K562 (cell line): ENCODE data around the gene KCNC3. TPM values are rescaled to one million over a fixed set of nuclear protein-coding genes. Genes with fewer than 3 reads are reported as not detected.

Source experiments
- polyA plus RNA-seq, 8 experiments: library from polyadenylated mRNA; depleted of rRNA in 4 of 8; stranded (reverse) in 5 of 8; unstranded in 3 of 8; fragments of >200 nt; fragmentation: Nextera tagmentation in 2 of 8; fragmentation: Illumina TruSeq in 1 of 8; extraction: Ambion mirVana in 2 of 8; extraction: Trizol in 1 of 8; gene quantifications; 2 replicates each; pipeline versions ENCODE4 v1.2.1 to v1.2.3, GENCODE V29; 2011 to 2014; ENCODE audit warnings: inconsistent platforms in 1 of 8, missing spikeins in 1 of 8
- total RNA-seq, 7 experiments: library from RNA; depleted of rRNA in 6 of 7; stranded (reverse); fragments of >200 nt in 6 of 7; fragmentation: Illumina TruSeq in 2 of 7; extraction: Trizol in 2 of 7; gene quantifications; 2 replicates each; pipeline versions ENCODE4 v1.2.1 to v1.2.3, GENCODE V29; 2011 to 2021; ENCODE audit warnings: low replicate concordance in 1 of 7

KCNC3 gene
- total and polyA plus RNA-seq, 9 of the 15 experiments (the other 6 are each of a cell fraction or from before 2014, with no cell fraction given), result 0.03 to 26.2 (median 2.0) TPM

Other genes with a start within 250 kb of the KCNC3 start
Only the 7 nearest of the 12 such genes appear.
- 0.32 and 0.41 TPM in 2 replicates for gene MYH14, start 125.8 kb downstream of the KCNC3 start, total RNA-seq (2014; rRNA removed)
- 0.04 and 0.06 TPM in 2 replicates for gene MYH14, start 125.8 kb downstream of the KCNC3 start, total RNA-seq (2014; rRNA removed; fragmentation: Illumina TruSeq; extraction: Trizol)
- 0.07 and 0.19 TPM in 2 replicates for gene MYH14, start 125.8 kb downstream of the KCNC3 start, total RNA-seq (2015; rRNA removed; fragmentation: Illumina TruSeq; extraction: Trizol)
- gene MYH14, start 125.8 kb downstream of the KCNC3 start, total RNA-seq (2021), result 0.74 and 0.86 TPM in 2 replicates
- 0.14 and 0.15 TPM in 2 replicates for gene MYH14, start 125.8 kb downstream of the KCNC3 start, polyA plus RNA-seq (2011; rRNA removed)
- 0.19 and 0.53 TPM in 2 replicates for gene MYH14, start 125.8 kb downstream of the KCNC3 start, polyA plus RNA-seq (2014; fragmentation: Illumina TruSeq; extraction: Trizol)
- not detected for gene MYH14, start 125.8 kb downstream of the KCNC3 start, polyA plus RNA-seq (2014; fragmentation: Nextera tagmentation; extraction: Ambion mirVana)
- 0.23 and 0.40 TPM in 2 replicates for gene MYH14, start 125.8 kb downstream of the KCNC3 start, polyA plus RNA-seq (2014; rRNA removed)
- gene NAPSA, start 36.3 kb upstream of the KCNC3 start, total RNA-seq (2014; rRNA removed), result 0.41 and 0.78 TPM in 2 replicates
- 0.45 and 0.65 TPM in 2 replicates for gene NAPSA, start 36.3 kb upstream of the KCNC3 start, total RNA-seq (2014; rRNA removed; fragmentation: Illumina TruSeq; extraction: Trizol)
- 0.45 and 0.76 TPM in 2 replicates for gene NAPSA, start 36.3 kb upstream of the KCNC3 start, total RNA-seq (2015; rRNA removed; fragmentation: Illumina TruSeq; extraction: Trizol)
- gene NAPSA, start 36.3 kb upstream of the KCNC3 start, total RNA-seq (2021), result 1.9 and 2.3 TPM in 2 replicates
- gene NAPSA, start 36.3 kb upstream of the KCNC3 start, polyA plus RNA-seq (2011; rRNA removed), result 1.2 and 1.9 TPM in 2 replicates
- 0.89 and 1.1 TPM in 2 replicates for gene NAPSA, start 36.3 kb upstream of the KCNC3 start, polyA plus RNA-seq (2014; fragmentation: Illumina TruSeq; extraction: Trizol)
- gene NAPSA, start 36.3 kb upstream of the KCNC3 start, polyA plus RNA-seq (2014; fragmentation: Nextera tagmentation; extraction: Ambion mirVana), result under 1 TPM; 0.25 to 0.49 TPM
- gene NAPSA, start 36.3 kb upstream of the KCNC3 start, polyA plus RNA-seq (2014; rRNA removed), result 0.69 and 1.6 TPM in 2 replicates
- 51.4 and 68.1 TPM in 2 replicates for gene NR1H2, start 47.1 kb upstream of the KCNC3 start, total RNA-seq (2014; rRNA removed)
- 10.6 and 12.3 TPM in 2 replicates for gene NR1H2, start 47.1 kb upstream of the KCNC3 start, total RNA-seq (2014; rRNA removed; fragmentation: Illumina TruSeq; extraction: Trizol)
- gene NR1H2, start 47.1 kb upstream of the KCNC3 start, total RNA-seq (2015; rRNA removed; fragmentation: Illumina TruSeq; extraction: Trizol), result 32.9 and 35.0 TPM in 2 replicates
- 56.7 and 58.2 TPM in 2 replicates for gene NR1H2, start 47.1 kb upstream of the KCNC3 start, total RNA-seq (2021)
- gene NR1H2, start 47.1 kb upstream of the KCNC3 start, polyA plus RNA-seq (2011; rRNA removed), result 24.0 and 37.5 TPM in 2 replicates
- gene NR1H2, start 47.1 kb upstream of the KCNC3 start, polyA plus RNA-seq (2014; fragmentation: Illumina TruSeq; extraction: Trizol), result 23.8 and 51.0 TPM in 2 replicates
- gene NR1H2, start 47.1 kb upstream of the KCNC3 start, polyA plus RNA-seq (2014; fragmentation: Nextera tagmentation; extraction: Ambion mirVana), result 1 to 10 TPM in 1 of 2 experiments, under 1 TPM in 1; 0.11 to 1.5 TPM
- 61.9 and 73.8 TPM in 2 replicates for gene NR1H2, start 47.1 kb upstream of the KCNC3 start, polyA plus RNA-seq (2014; rRNA removed)
- 258 and 338 TPM in 2 replicates for gene POLD1, start 55.0 kb upstream of the KCNC3 start, total RNA-seq (2014; rRNA removed)
- 15.3 and 28.3 TPM in 2 replicates for gene POLD1, start 55.0 kb upstream of the KCNC3 start, total RNA-seq (2014; rRNA removed; fragmentation: Illumina TruSeq; extraction: Trizol)
- gene POLD1, start 55.0 kb upstream of the KCNC3 start, total RNA-seq (2015; rRNA removed; fragmentation: Illumina TruSeq; extraction: Trizol), result 89.4 and 95.2 TPM in 2 replicates
- gene POLD1, start 55.0 kb upstream of the KCNC3 start, total RNA-seq (2021), result 296 and 312 TPM in 2 replicates
- 45.2 and 88.6 TPM in 2 replicates for gene POLD1, start 55.0 kb upstream of the KCNC3 start, polyA plus RNA-seq (2011; rRNA removed)
- 47.8 and 97.9 TPM in 2 replicates for gene POLD1, start 55.0 kb upstream of the KCNC3 start, polyA plus RNA-seq (2014; fragmentation: Illumina TruSeq; extraction: Trizol)
- gene POLD1, start 55.0 kb upstream of the KCNC3 start, polyA plus RNA-seq (2014; fragmentation: Nextera tagmentation; extraction: Ambion mirVana), result 1 to 10 TPM; 1.3 to 6.4 TPM
- 161 and 163 TPM in 2 replicates for gene POLD1, start 55.0 kb upstream of the KCNC3 start, polyA plus RNA-seq (2014; rRNA removed)
- gene SPIB, start 89.6 kb upstream of the KCNC3 start, total RNA-seq (2014; rRNA removed), result 0.33 and 0.45 TPM in 2 replicates
- 0.22 and 0.25 TPM in 2 replicates for gene SPIB, start 89.6 kb upstream of the KCNC3 start, total RNA-seq (2014; rRNA removed; fragmentation: Illumina TruSeq; extraction: Trizol)
- 0.40 and 0.45 TPM in 2 replicates for gene SPIB, start 89.6 kb upstream of the KCNC3 start, total RNA-seq (2015; rRNA removed; fragmentation: Illumina TruSeq; extraction: Trizol)
- 1.0 and 1.3 TPM in 2 replicates for gene SPIB, start 89.6 kb upstream of the KCNC3 start, total RNA-seq (2021)
- gene SPIB, start 89.6 kb upstream of the KCNC3 start, polyA plus RNA-seq (2011; rRNA removed), result 0.46 and 0.60 TPM in 2 replicates
- 0.24 and 0.76 TPM in 2 replicates for gene SPIB, start 89.6 kb upstream of the KCNC3 start, polyA plus RNA-seq (2014; fragmentation: Illumina TruSeq; extraction: Trizol)
- under 1 TPM in 1 of 2 experiments, not detected in 1; 0.06 TPM for gene SPIB, start 89.6 kb upstream of the KCNC3 start, polyA plus RNA-seq (2014; fragmentation: Nextera tagmentation; extraction: Ambion mirVana)
- 0.53 and 0.92 TPM in 2 replicates for gene SPIB, start 89.6 kb upstream of the KCNC3 start, polyA plus RNA-seq (2014; rRNA removed)
- gene MYBPC2, start 103.5 kb upstream of the KCNC3 start, total RNA-seq (2014; rRNA removed), result not detected in 2 replicates
- not detected in 2 replicates for gene MYBPC2, start 103.5 kb upstream of the KCNC3 start, total RNA-seq (2014; rRNA removed; fragmentation: Illumina TruSeq; extraction: Trizol)
- not detected in 2 replicates for gene MYBPC2, start 103.5 kb upstream of the KCNC3 start, total RNA-seq (2015; rRNA removed; fragmentation: Illumina TruSeq; extraction: Trizol)
- 0.04 TPM in 1 of 2 replicates, not detected in the other for gene MYBPC2, start 103.5 kb upstream of the KCNC3 start, total RNA-seq (2021)
- gene MYBPC2, start 103.5 kb upstream of the KCNC3 start, polyA plus RNA-seq (2011; rRNA removed), result 0.14 and 0.19 TPM in 2 replicates
- gene MYBPC2, start 103.5 kb upstream of the KCNC3 start, polyA plus RNA-seq (2014; fragmentation: Illumina TruSeq; extraction: Trizol), result not detected in 2 replicates
- gene MYBPC2, start 103.5 kb upstream of the KCNC3 start, polyA plus RNA-seq (2014; fragmentation: Nextera tagmentation; extraction: Ambion mirVana), result not detected
- 0.01 TPM in 1 of 2 replicates, not detected in the other for gene MYBPC2, start 103.5 kb upstream of the KCNC3 start, polyA plus RNA-seq (2014; rRNA removed)
- 40.4 and 48.9 TPM in 2 replicates for gene EMC10, start 147.1 kb upstream of the KCNC3 start, total RNA-seq (2014; rRNA removed)
- 6.1 and 7.4 TPM in 2 replicates for gene EMC10, start 147.1 kb upstream of the KCNC3 start, total RNA-seq (2014; rRNA removed; fragmentation: Illumina TruSeq; extraction: Trizol)
- 25.2 and 25.8 TPM in 2 replicates for gene EMC10, start 147.1 kb upstream of the KCNC3 start, total RNA-seq (2015; rRNA removed; fragmentation: Illumina TruSeq; extraction: Trizol)
- 42.5 and 46.0 TPM in 2 replicates for gene EMC10, start 147.1 kb upstream of the KCNC3 start, total RNA-seq (2021)
- 12.4 and 13.7 TPM in 2 replicates for gene EMC10, start 147.1 kb upstream of the KCNC3 start, polyA plus RNA-seq (2011; rRNA removed)
- 13.1 and 27.3 TPM in 2 replicates for gene EMC10, start 147.1 kb upstream of the KCNC3 start, polyA plus RNA-seq (2014; fragmentation: Illumina TruSeq; extraction: Trizol)
- 1 to 10 TPM; 1.4 to 2.9 TPM for gene EMC10, start 147.1 kb upstream of the KCNC3 start, polyA plus RNA-seq (2014; fragmentation: Nextera tagmentation; extraction: Ambion mirVana)
- 34.5 and 38.2 TPM in 2 replicates for gene EMC10, start 147.1 kb upstream of the KCNC3 start, polyA plus RNA-seq (2014; rRNA removed)